HCT116 (cell line): ENCODE results near the gene FCHSD2. TPM values are rescaled to one million over a fixed set of nuclear protein-coding genes. Genes with fewer than 3 reads are reported as not detected.

Experiments
- ATAC-seq: fragments of 200-7000 bp; cut with Tn5 transposase; 2 replicates; pipeline ENCODE4 v1.9.1; 2020; ENCODE audit warnings: mild to moderate bottlenecking, moderate library complexity
- BruUV-seq: library from RNA; stranded (reverse); fragments of 400-500 nt; replicated peaks from 2 replicates; lab custom pipeline; 2021; lab: Mats Ljungman, UMichigan
- CTCF ChIA-PET: fragments of 300-600 bp; sonication (Branson Sonifier 250); formaldehyde crosslinking; loops from one replicate; lab custom pipeline; 2021; ENCODE audit warnings: antibody characterized with exemption; lab: Charles Lee
- POLR2A ChIA-PET: fragments of 300-600, 350-600 bp; sonication (Branson Sonifier 250); formaldehyde crosslinking; loops from one replicate; lab custom pipeline; 2021; ENCODE audit warnings: antibody characterized with exemption; lab: Charles Lee
- RAD21 ChIA-PET, 2 experiments: fragments of 300-600 bp; sonication (Branson Sonifier 250); formaldehyde crosslinking; loops; one replicate each; lab custom pipeline; 2023; ENCODE audit warnings: low total read pairs in 2 of 2; ENCODE audit not compliant: uncharacterized antibody in 2 of 2, unreplicated experiment in 2 of 2, low non-redundant PET in 1 of 2; lab: Charles Lee
- DNase-seq: peaks from one replicate; pipeline ENCODE4 v3.0.0-alpha.2; 2010; ENCODE audit warnings: low read depth, low spot score
- H2AFZ ChIP-seq: fragments of 200-600 bp; shearing (Covaris generic), sonication (generic); 2 replicates; pipeline ENCODE4 v1.6.1; 2017; ENCODE audit warnings: low read depth, mixed run types, mixed read lengths, antibody characterized with exemption, low read length; ENCODE audit not compliant: poor library complexity, severe bottlenecking
- H3K27ac ChIP-seq: 2 replicates; pipeline ENCODE4 v1.5.1; 2012; ENCODE audit warnings: low read depth, low read length
- H3K27me3 ChIP-seq: fragments of 200-600 bp; sonication (generic); 2 replicates; pipeline ENCODE4 v1.6.1; 2016; ENCODE audit warnings: mixed run types, low read length, mixed read lengths; ENCODE audit not compliant: insufficient read depth
- H3K36me3 ChIP-seq, 2 experiments: fragments of 200-500 bp in 1 of 2; fragments of 200-600 bp in 1 of 2; sonication (Bioruptor generic) in 1 of 2; sonication (generic) in 1 of 2; 2 replicates each; pipeline versions ENCODE4 v1.5.1 to v1.6.1; 2014 to 2016; ENCODE audit warnings: low read length in 2 of 2, inconsistent platforms in 1 of 2, mixed read lengths in 1 of 2, mixed run types in 1 of 2; ENCODE audit not compliant: insufficient read depth in 2 of 2, control insufficient read depth in 1 of 2
- H3K4me1 ChIP-seq, 2 experiments: fragments of 200-600 bp in 1 of 2; sonication (generic) in 1 of 2; 2 replicates each; pipeline versions ENCODE4 v1.5.1 to v1.6.1; 2012 to 2017; ENCODE audit warnings: low read length in 2 of 2, inconsistent platforms in 1 of 2, mild to moderate bottlenecking in 1 of 2, mixed read lengths in 1 of 2, mixed run types in 1 of 2, moderate library complexity in 1 of 2; ENCODE audit not compliant: insufficient read depth in 2 of 2, control insufficient read depth in 1 of 2
- H3K4me2 ChIP-seq: fragments of 200-600 bp; sonication (generic); 2 replicates; pipeline ENCODE4 v1.6.1; 2017; ENCODE audit warnings: mixed run types, low read length, mixed read lengths
- H3K4me3 ChIP-seq, 2 experiments: fragments of 200-600 bp in 1 of 2; sonication (generic) in 1 of 2; replicated peaks in 1 of 2; 2 replicates each; pipeline ENCODE4 v1.5.1; 2011 to 2016; ENCODE audit warnings: low read length in 2 of 2, control low read depth in 1 of 2, low read depth in 1 of 2, mild to moderate bottlenecking in 1 of 2, mixed read lengths in 1 of 2, mixed run types in 1 of 2
- H3K79me2 ChIP-seq: fragments of 200-600 bp; sonication (generic); 2 replicates; pipeline ENCODE4 v1.6.1; 2017; ENCODE audit warnings: mild to moderate bottlenecking, mixed run types, low read length, moderate library complexity, mixed read lengths; ENCODE audit not compliant: insufficient read depth
- H3K9ac ChIP-seq: fragments of 200-600 bp; sonication (generic); 2 replicates; pipeline ENCODE4 v1.6.1; 2016; ENCODE audit warnings: low read length, mixed read lengths
- H3K9me2 ChIP-seq: fragments of 200-600 bp; sonication (generic), shearing (Covaris generic); 2 replicates; pipeline ENCODE4 v1.6.1; 2017; ENCODE audit warnings: mixed run types, mild to moderate bottlenecking, moderate library complexity; ENCODE audit not compliant: insufficient read depth
- H3K9me3 ChIP-seq, 2 experiments: fragments of 200-500 bp in 1 of 2; fragments of 200-600 bp in 1 of 2; sonication (Bioruptor generic) in 1 of 2; sonication (generic) in 1 of 2; 2 replicates each; pipeline ENCODE4 v1.6.1; 2014 to 2017; ENCODE audit warnings: low read length in 2 of 2, mixed read lengths in 2 of 2, inconsistent platforms in 1 of 2, low read depth in 1 of 2, mild to moderate bottlenecking in 1 of 2, mixed run types in 1 of 2, moderate library complexity in 1 of 2; ENCODE audit not compliant: control insufficient read depth in 1 of 2, insufficient read depth in 1 of 2
- H4K20me1 ChIP-seq: fragments of 200-600 bp; sonication (generic), shearing (Covaris generic); 2 replicates; pipeline ENCODE4 v1.6.1; 2017; ENCODE audit warnings: mixed run types, mild to moderate bottlenecking, moderate library complexity; ENCODE audit not compliant: insufficient read depth
- CBX3 ChIP-seq: IDR thresholded peaks from 2 replicates; pipeline ENCODE4 v1.6.1; 2012; ENCODE audit warnings: low read depth
- EZH2 ChIP-seq: fragments of 200-600 bp; sonication (generic); IDR thresholded peaks from 2 replicates; pipeline ENCODE4 v1.6.1; 2017; ENCODE audit warnings: antibody characterized with exemption, mixed run types
- EZH2phosphoT487 ChIP-seq: fragments of 200-600 bp; IDR thresholded peaks from 2 replicates; pipeline ENCODE4 v1.6.1; 2018; ENCODE audit warnings: antibody characterized with exemption, borderline replicate concordance
- JUND ChIP-seq: IDR thresholded peaks from 2 replicates; pipeline ENCODE4 v1.6.1; 2012
- POLR2A ChIP-seq: IDR thresholded peaks from 2 replicates; pipeline ENCODE4 v1.7.0; 2011; ENCODE audit warnings: borderline replicate concordance; ENCODE audit not compliant: insufficient read depth, insufficient read length; ENCODE audit errors: extremely low read depth
- POLR2AphosphoS5 ChIP-seq: IDR thresholded peaks from 2 replicates; pipeline ENCODE4 v1.6.1; 2011; ENCODE audit warnings: mild to moderate bottlenecking, low read depth, low read length, moderate library complexity
- SRF ChIP-seq: IDR thresholded peaks from 2 replicates; pipeline ENCODE4 v1.6.1; 2012; ENCODE audit warnings: low read depth
- TCF7L2 ChIP-seq: IDR thresholded peaks from 2 replicates; pipeline ENCODE4 v1.7.0; 2011; ENCODE audit warnings: borderline replicate concordance, inconsistent platforms; ENCODE audit not compliant: insufficient read depth, insufficient read length; ENCODE audit errors: extremely low read depth
- YY1 ChIP-seq: IDR thresholded peaks from 2 replicates; pipeline ENCODE4 v1.6.1; 2011; ENCODE audit warnings: low read length, low read depth, moderate library complexity, mild to moderate bottlenecking; ENCODE audit not compliant: insufficient replicate concordance; ENCODE audit errors: extremely low read depth
- ZBTB33 ChIP-seq: IDR thresholded peaks from 2 replicates; pipeline ENCODE4 v1.6.1; 2011; ENCODE audit warnings: mild to moderate bottlenecking, low read length, moderate library complexity; ENCODE audit not compliant: insufficient replicate concordance; ENCODE audit errors: extremely low read depth
- ZFX ChIP-seq: fragments of 450-650 bp; IDR thresholded peaks from 2 replicates; pipeline ENCODE4 v1.6.1; 2017
- intact Hi-C: fragments of 100-400 bp; cut with micrococcal nuclease; formaldehyde crosslinking; loops from 2 replicates; pipeline ENCODE4 v1.10.0; 2022
- total RNA-seq: library from RNA; stranded (reverse); gene quantifications from one replicate; pipeline ENCODE4 v1.2.1, GENCODE V29; 2021; ENCODE audit not compliant: unreplicated experiment
- TF ChIP-seq, protein P1 (sequence below): IDR thresholded peaks from 2 replicates; pipeline ENCODE4 v1.6.1; 2012
- TF ChIP-seq, protein P2 (sequence below), 3 experiments: fragments of 200-600 bp in 1 of 3; sonication (generic) in 1 of 3; IDR thresholded peaks in 2 of 3; conservative IDR thresholded peaks in 1 of 3; 2 replicates each; pipeline ENCODE4 v1.5.1; 2012 to 2017; ENCODE audit warnings: low read depth in 2 of 3, low read length in 2 of 3, antibody characterized with exemption in 1 of 3, borderline replicate concordance in 1 of 3, control low read depth in 1 of 3, mild to moderate bottlenecking in 1 of 3, mixed read lengths in 1 of 3, mixed run types in 1 of 3, moderate library complexity in 1 of 3; ENCODE audit not compliant: insufficient read depth in 1 of 3

FCHSD2 gene
- total RNA-seq, 1 experiment from 2014 or later, result 15.0 TPM

DNA sequence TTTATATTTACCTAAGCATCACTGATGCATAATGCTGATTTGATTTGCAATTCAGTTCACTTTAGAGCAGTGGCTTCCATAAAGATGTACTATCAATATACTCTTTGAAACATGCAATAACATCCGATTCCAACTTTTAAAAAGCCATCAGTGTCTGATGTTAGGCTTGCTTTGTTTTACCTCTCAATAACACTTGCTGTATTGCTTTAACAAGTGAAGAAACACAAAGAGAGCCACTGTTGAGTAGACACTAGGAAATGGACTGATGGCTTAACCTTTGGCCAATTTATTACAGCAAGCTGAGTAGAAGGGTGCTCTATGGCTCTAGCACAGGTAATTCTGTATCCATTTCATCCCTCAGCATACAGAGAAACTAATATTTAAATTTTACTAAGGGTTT lies 122.1 kb downstream of the FCHSD2 start:
- ChIA-PET CTCF (no interaction called here), POLR2A (no interaction called here), RAD21 (no interaction called here)
- Histone ChIP-seq H3K9me2 (no peaks in the 10 kb centered on the region), H3K79me2 (no peaks in the 10 kb centered on the region), H3K4me3 (no peak overlapping the region), H3K4me2 (no peak overlapping the region), H3K9ac (no peak overlapping the region), H3K27me3 (no peaks in the 10 kb centered on the region), H3K9me3 (no peaks in the 10 kb centered on the region), H3K4me1 (no peaks in the 10 kb centered on the region), H4K20me1 (no peaks in the 10 kb centered on the region), H2AFZ (no peak overlapping the region), H3K36me3 (no peaks in the 10 kb centered on the region), H3K27ac (no peak overlapping the region)
- ATAC-seq (no peak), DNase-seq (no peak)
- BruUV-seq, result no TSS peak
- TF ChIP-seq SRF, result no peak
- TF ChIP-seq ZFX, result no peak
- TF ChIP-seq TCF7L2, result no peak
- TF ChIP-seq, protein P1, sequence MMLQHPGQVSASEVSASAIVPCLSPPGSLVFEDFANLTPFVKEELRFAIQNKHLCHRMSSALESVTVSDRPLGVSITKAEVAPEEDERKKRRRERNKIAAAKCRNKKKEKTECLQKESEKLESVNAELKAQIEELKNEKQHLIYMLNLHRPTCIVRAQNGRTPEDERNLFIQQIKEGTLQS, result no peak
- no peak for TF ChIP-seq CBX3
- TF ChIP-seq POLR2A, result no peak
- intact Hi-C loops, result no loop called here

GRCh38 chr11:73019449-73019848 lies 122.7 kb downstream of the FCHSD2 start:
- CTCF ChIA-PET, result no interaction called here
- H3K9me3 ChIP-seq, result no peaks in the 10 kb centered on the region
- H3K79me2 ChIP-seq, result no peaks in the 10 kb centered on the region
- no peak overlapping the region for H3K9ac ChIP-seq
- H3K4me2 ChIP-seq, result no peak overlapping the region
- H4K20me1 ChIP-seq, result no peaks in the 10 kb centered on the region
- RAD21 ChIA-PET, result no interaction called here
- no peak for DNase-seq
- POLR2A ChIA-PET, result no interaction called here
- no peak overlapping the region for H3K4me3 ChIP-seq
- H3K9me2 ChIP-seq, result no peaks in the 10 kb centered on the region
- H3K27ac ChIP-seq, result no peak overlapping the region
- H3K4me1 ChIP-seq, result no peaks in the 10 kb centered on the region
- intact Hi-C loops, result no loop called here
- BruUV-seq, result no TSS peak
- no peak overlapping the region for H2AFZ ChIP-seq
- ATAC-seq, result no peak
- H3K27me3 ChIP-seq, result no peaks in the 10 kb centered on the region
- no peaks in the 10 kb centered on the region for H3K36me3 ChIP-seq
- TF ChIP-seq CBX3 (no peak), POLR2A (no peak), EZH2phosphoT487 (no peak), POLR2AphosphoS5 (no peak), JUND (no peak), YY1 (no peak), EZH2 (no peak), ZBTB33 (no peak), SRF (no peak)
- TF ChIP-seq, protein P2, sequence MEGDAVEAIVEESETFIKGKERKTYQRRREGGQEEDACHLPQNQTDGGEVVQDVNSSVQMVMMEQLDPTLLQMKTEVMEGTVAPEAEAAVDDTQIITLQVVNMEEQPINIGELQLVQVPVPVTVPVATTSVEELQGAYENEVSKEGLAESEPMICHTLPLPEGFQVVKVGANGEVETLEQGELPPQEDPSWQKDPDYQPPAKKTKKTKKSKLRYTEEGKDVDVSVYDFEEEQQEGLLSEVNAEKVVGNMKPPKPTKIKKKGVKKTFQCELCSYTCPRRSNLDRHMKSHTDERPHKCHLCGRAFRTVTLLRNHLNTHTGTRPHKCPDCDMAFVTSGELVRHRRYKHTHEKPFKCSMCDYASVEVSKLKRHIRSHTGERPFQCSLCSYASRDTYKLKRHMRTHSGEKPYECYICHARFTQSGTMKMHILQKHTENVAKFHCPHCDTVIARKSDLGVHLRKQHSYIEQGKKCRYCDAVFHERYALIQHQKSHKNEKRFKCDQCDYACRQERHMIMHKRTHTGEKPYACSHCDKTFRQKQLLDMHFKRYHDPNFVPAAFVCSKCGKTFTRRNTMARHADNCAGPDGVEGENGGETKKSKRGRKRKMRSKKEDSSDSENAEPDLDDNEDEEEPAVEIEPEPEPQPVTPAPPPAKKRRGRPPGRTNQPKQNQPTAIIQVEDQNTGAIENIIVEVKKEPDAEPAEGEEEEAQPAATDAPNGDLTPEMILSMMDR (IDR thresholded peaks at IDR 0.05 in 2 of 3, conservative IDR thresholded peaks at IDR 0.05 in 1 of 3; ENCODE audit: borderline replicate concordance in 1 of 3, insufficient read depth in 1 of 3, low read depth in 2 of 3, low read length in 2 of 3), result no peak
